ENCODE results near the gene PRDM4. TPM values are rescaled to one million over a fixed set of nuclear protein-coding genes. Genes with fewer than 3 reads are reported as not detected.

Gene PRDM4
- polyA plus RNA-seq, 2 donors: 11.4 to 13.8 TPM

Other genes with a start within 250 kb of the PRDM4 start
- gene PWP1, start 75.3 kb downstream of the PRDM4 start, polyA plus RNA-seq: 10 to 100 TPM; 12.8 to 32.5 TPM
- under 1 TPM in 1 of 2 donors, not detected in 1; 0.04 TPM for gene ASCL4, start 13.6 kb upstream of the PRDM4 start, polyA plus RNA-seq

Measured in esophagus (tissue), 2 donors.